ENCODE measurements around the gene MED12. TPM values are rescaled to one million over a fixed set of nuclear protein-coding genes. Genes with fewer than 3 reads are reported as not detected.

MED12 gene
- total and polyA plus RNA-seq, 10 of the 15 experiments (the other 5 are each of a cell fraction or from before 2014, with no cell fraction given), result 0.68 to 28.5 (median 13.7) TPM

DNA sequence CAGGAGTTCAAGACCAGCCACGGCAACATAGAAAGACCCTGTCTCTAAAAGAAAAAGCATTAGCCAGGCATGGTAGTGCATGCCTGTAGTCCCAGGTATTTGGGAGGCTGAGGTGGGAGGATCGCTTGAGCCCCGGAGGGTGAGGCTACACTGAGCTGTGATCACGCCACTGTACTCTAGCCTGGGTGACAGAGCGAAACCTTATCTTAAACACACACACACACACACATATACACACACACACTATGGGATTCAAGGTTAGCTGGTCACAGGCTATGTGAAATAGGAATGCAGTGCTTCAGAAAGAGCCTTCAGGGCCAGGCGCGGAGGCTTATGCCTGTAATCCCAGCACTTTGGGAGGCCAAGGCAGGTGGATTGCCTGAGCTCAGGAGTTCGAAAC lies 49.7 kb downstream of the MED12 start:
- DNase-seq (ENCODE audit: low read depth, low spot score), result no peak
- Histone ChIP-seq H3K4me2 (ENCODE audit: control insufficient read depth, insufficient read depth) (no peak overlapping the region), H3K36me3 (ENCODE audit: control insufficient read depth in 2 of 2, insufficient read depth in 2 of 2, low read length in 1 of 2) (no peaks in the 10 kb centered on the region; a peak in 2 of 4 replicates), H3K9ac (ENCODE audit: control insufficient read depth, insufficient read depth, low read length) (no peak overlapping the region), H3K4me1 (ENCODE audit: control insufficient read depth, insufficient read depth, low read length) (no peaks in the 10 kb centered on the region), H3K27me3 (replicated peaks in 1 of 2; ENCODE audit: control insufficient read depth in 2 of 2, insufficient read depth in 2 of 2, low read length in 1 of 2) (no peaks in the 10 kb centered on the region), H3K27ac (ENCODE audit: control insufficient read depth, insufficient read depth) (no peak overlapping the region), H3K9me3 (replicated peaks; ENCODE audit: control insufficient read depth, insufficient read depth, low read length) (no peaks in the 10 kb centered on the region), H4K20me1 (ENCODE audit: control insufficient read depth, insufficient read depth) (no peaks in the 10 kb centered on the region), H2AFZ (ENCODE audit: control insufficient read depth, low read depth, low read length) (no peak overlapping the region), H3K79me2 (ENCODE audit: control insufficient read depth, insufficient read depth, low read length) (no peaks in the 10 kb centered on the region), H3K4me3 (no peak overlapping the region)
- ChIA-PET RAD21 (ENCODE audit: unreplicated experiment) (no interaction called here), POLR2A (interaction anchor here (0.5 kb wide), 1 partner anchor 236 kb away, joined by 8 read pairs; no protein-coding TSS in a partner anchor), CTCF (no interaction called here), SMC1A (ENCODE audit: uncharacterized antibody, unreplicated experiment) (no interaction called here)
- no peak for FAIRE-seq
- TF ChIP-seq CEBPB (IDR thresholded peaks at IDR 0.05; ENCODE audit: borderline replicate concordance in 1 of 2, low read depth in 2 of 2, low read length in 2 of 2), result no peak
- TF ChIP-seq CHD4 (IDR thresholded peaks at IDR 0.05), result no peak
- no peak for TF ChIP-seq SIN3A (IDR thresholded peaks at IDR 0.05; ENCODE audit: low read depth, low read length)
- no peak for TF ChIP-seq JUNB (IDR thresholded peaks at IDR 0.05)
- no peak for TF ChIP-seq MTA3 (IDR thresholded peaks at IDR 0.05; ENCODE audit: borderline replicate concordance, low read length)
- TF ChIP-seq, protein P1, sequence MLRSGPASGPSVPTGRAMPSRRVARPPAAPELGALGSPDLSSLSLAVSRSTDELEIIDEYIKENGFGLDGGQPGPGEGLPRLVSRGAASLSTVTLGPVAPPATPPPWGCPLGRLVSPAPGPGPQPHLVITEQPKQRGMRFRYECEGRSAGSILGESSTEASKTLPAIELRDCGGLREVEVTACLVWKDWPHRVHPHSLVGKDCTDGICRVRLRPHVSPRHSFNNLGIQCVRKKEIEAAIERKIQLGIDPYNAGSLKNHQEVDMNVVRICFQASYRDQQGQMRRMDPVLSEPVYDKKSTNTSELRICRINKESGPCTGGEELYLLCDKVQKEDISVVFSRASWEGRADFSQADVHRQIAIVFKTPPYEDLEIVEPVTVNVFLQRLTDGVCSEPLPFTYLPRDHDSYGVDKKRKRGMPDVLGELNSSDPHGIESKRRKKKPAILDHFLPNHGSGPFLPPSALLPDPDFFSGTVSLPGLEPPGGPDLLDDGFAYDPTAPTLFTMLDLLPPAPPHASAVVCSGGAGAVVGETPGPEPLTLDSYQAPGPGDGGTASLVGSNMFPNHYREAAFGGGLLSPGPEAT (IDR thresholded peaks at IDR 0.05; ENCODE audit: low read depth), result no peak
- whole genome bisulfite sequencing (ENCODE audit: insufficient coverage, insufficient replicate concordance, low lambda C conversion rate, missing lambda C conversion rate), result 74% methylated on average over 8 of the region's 8 CpGs
- no TSS peak for BruUV-seq (replicated peaks)
- intact Hi-C loops (cut with micrococcal nuclease; ENCODE audit: unreplicated experiment), result no loop called here
- in situ Hi-C loops (cut with MboI), result no loop called here
- no peak for ATAC-seq

GRCh38 chrX:71169586-71169985 lies 51.2 kb downstream of the MED12 start:
- no peaks in the 10 kb centered on the region for H4K20me1 ChIP-seq (ENCODE audit: control insufficient read depth, insufficient read depth)
- no peak overlapping the region for H2AFZ ChIP-seq (ENCODE audit: control insufficient read depth, low read depth, low read length)
- WGBS (ENCODE audit: insufficient coverage, insufficient replicate concordance, low lambda C conversion rate, missing lambda C conversion rate), result 77% methylated on average over 22 of the region's 22 CpGs
- no peak overlapping the region for H3K9ac ChIP-seq (ENCODE audit: control insufficient read depth, insufficient read depth, low read length)
- H3K4me1 ChIP-seq (ENCODE audit: control insufficient read depth, insufficient read depth, low read length), result no peaks in the 10 kb centered on the region
- in situ Hi-C loops (cut with MboI), result no loop called here
- CTCF ChIA-PET, result no interaction called here
- intact Hi-C loops (cut with micrococcal nuclease; ENCODE audit: unreplicated experiment), result no loop called here
- H3K27me3 ChIP-seq (replicated peaks in 1 of 2; ENCODE audit: control insufficient read depth in 2 of 2, insufficient read depth in 2 of 2, low read length in 1 of 2), result no peaks in the 10 kb centered on the region
- H3K27ac ChIP-seq (ENCODE audit: control insufficient read depth, insufficient read depth), result no peak overlapping the region
- RAD21 ChIA-PET (ENCODE audit: unreplicated experiment), result no interaction called here
- FAIRE-seq (no peak), ATAC-seq (no peak), DNase-seq (ENCODE audit: low read depth, low spot score) (no peak)
- BruUV-seq (replicated peaks), result no TSS peak
- no peaks in the 10 kb centered on the region for H3K9me3 ChIP-seq (replicated peaks; ENCODE audit: control insufficient read depth, insufficient read depth, low read length)
- no peak overlapping the region for H3K4me2 ChIP-seq (ENCODE audit: control insufficient read depth, insufficient read depth)
- H3K36me3 ChIP-seq (ENCODE audit: control insufficient read depth in 2 of 2, insufficient read depth in 2 of 2, low read length in 1 of 2), result no peaks in the 10 kb centered on the region; a peak in 2 of 4 replicates
- POLR2A ChIA-PET, result no interaction called here
- no peaks in the 10 kb centered on the region for H3K79me2 ChIP-seq (ENCODE audit: control insufficient read depth, insufficient read depth, low read length)
- no peak overlapping the region for H3K4me3 ChIP-seq
- SMC1A ChIA-PET (ENCODE audit: uncharacterized antibody, unreplicated experiment), result no interaction called here
- no peak for TF ChIP-seq NFYA (IDR thresholded peaks at IDR 0.05; ENCODE audit: borderline replicate concordance, low read depth, low read length)
- no peak for TF ChIP-seq RB1 (IDR thresholded peaks at IDR 0.05; ENCODE audit: borderline replicate concordance)
- TF ChIP-seq LARP7 (IDR thresholded peaks at IDR 0.05), result no peak
- TF ChIP-seq SIN3A (IDR thresholded peaks at IDR 0.05; ENCODE audit: low read depth, low read length), result no peak
- TF ChIP-seq MEF2A (IDR thresholded peaks at IDR 0.05; ENCODE audit: insufficient read depth, low read depth, low read length), result no peak
- TF ChIP-seq EED (IDR thresholded peaks at IDR 0.05; ENCODE audit: low read depth), result no peak
- TF ChIP-seq FOXM1 (IDR thresholded peaks at IDR 0.05; ENCODE audit: low read depth, low read length), result no peak
- no peak for TF ChIP-seq ZBTB4 (CRISPR knock-in tag; IDR thresholded peaks at IDR 0.05)
- no peak for TF ChIP-seq ZZZ3 (IDR thresholded peaks at IDR 0.05; ENCODE audit: control insufficient read depth, insufficient read length, low read depth)
- no peak for TF ChIP-seq MTA2 (IDR thresholded peaks at IDR 0.05; ENCODE audit: low read depth)
